MCF 10A (cell line): ENCODE results near the gene MIEF1. TPM values are rescaled to one million over a fixed set of nuclear protein-coding genes. Genes with fewer than 3 reads are reported as not detected.

ENCODE experiments used
- BruUV-seq: library from RNA; stranded (reverse); fragments of 400-500 nt; replicated peaks from 2 replicates; lab custom pipeline; 2021; lab: Mats Ljungman, UMichigan
- CTCF ChIA-PET: fragments of 300-600 bp; sonication (Branson Sonifier 250); formaldehyde crosslinking; extraction: SDS; loops from one replicate; lab custom pipeline; 2021; ENCODE audit warnings: antibody characterized with exemption, inconsistent platforms; lab: Yijun Ruan, JAX
- POLR2A ChIA-PET: fragments of 300-600, 350-650 bp; sonication (Branson Sonifier 250); formaldehyde crosslinking; extraction: SDS; loops from one replicate; lab custom pipeline; 2020; ENCODE audit warnings: antibody characterized with exemption, inconsistent platforms; lab: Yijun Ruan, JAX
- DNase-seq: peaks from one replicate; pipeline ENCODE4 v3.0.0-alpha.2; 2018; ENCODE audit not compliant: unreplicated experiment
- H3K27ac Mint-ChIP-seq: one replicate; pipeline ENCODE4 v1.8.0; 2022; ENCODE audit warnings: mild to moderate bottlenecking, low read depth, mixed read lengths; ENCODE audit not compliant: unreplicated experiment
- H3K27me3 Mint-ChIP-seq: one replicate; pipeline ENCODE4 v1.8.0; 2022; ENCODE audit warnings: mixed read lengths; ENCODE audit not compliant: insufficient read depth, unreplicated experiment
- H3K36me3 Mint-ChIP-seq: one replicate; pipeline ENCODE4 v1.8.0; 2022; ENCODE audit warnings: mild to moderate bottlenecking, moderate library complexity, mixed read lengths; ENCODE audit not compliant: insufficient read depth, unreplicated experiment
- H3K4me1 Mint-ChIP-seq: one replicate; pipeline ENCODE4 v1.8.0; 2022; ENCODE audit warnings: mixed read lengths; ENCODE audit not compliant: insufficient read depth, unreplicated experiment
- H3K4me3 Mint-ChIP-seq: one replicate; pipeline ENCODE4 v1.8.0; 2022; ENCODE audit warnings: mild to moderate bottlenecking, moderate library complexity, mixed read lengths; ENCODE audit not compliant: unreplicated experiment
- H3K9me3 Mint-ChIP-seq: one replicate; pipeline ENCODE4 v1.8.0; 2022; ENCODE audit warnings: mixed read lengths; ENCODE audit not compliant: unreplicated experiment
- CTCF ChIP-seq: fragments of 200-600 bp; IDR thresholded peaks from one replicate; pipeline ENCODE4 v1.8.0; 2022; ENCODE audit warnings: antibody characterized with exemption, mild to moderate bottlenecking; ENCODE audit not compliant: unreplicated experiment
- intact Hi-C: fragments of 100-400 bp; cut with micrococcal nuclease; formaldehyde crosslinking; loops from 2 replicates; pipeline ENCODE4 v1.14.1; 2022
- total RNA-seq: library from RNA; stranded (reverse); gene quantifications from 2 replicates; pipeline ENCODE4 v1.2.3, GENCODE V29; 2022

Gene MIEF1
- total RNA-seq, 1 experiment from 2014 or later = 40.2 TPM

DNA sequence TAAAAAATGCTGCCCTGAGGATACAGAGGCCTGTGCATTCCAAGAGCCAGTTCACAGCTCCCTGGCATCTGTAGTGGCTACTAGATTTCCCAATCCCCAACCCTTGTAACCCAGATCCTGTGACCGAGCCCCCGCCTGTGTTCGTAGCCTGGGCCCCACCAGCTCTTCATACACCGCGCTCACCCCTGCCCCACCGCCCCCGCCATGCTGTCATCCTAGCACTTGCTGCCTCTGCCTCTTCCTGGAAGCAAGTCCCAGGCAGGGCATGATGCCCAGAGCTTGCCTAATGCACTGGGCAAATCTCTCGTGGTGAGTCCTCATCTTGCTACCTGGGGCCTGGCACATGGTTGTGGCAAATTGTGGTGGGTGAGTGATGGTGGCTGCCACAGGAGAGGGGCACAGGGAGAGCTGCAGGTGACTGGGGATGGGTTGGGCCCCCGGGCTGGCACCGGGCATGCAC, 38.1 kb upstream of the MIEF1 start:
- no peaks in the 10 kb centered on the region for H3K9me3 Mint-ChIP-seq
- H3K27me3 Mint-ChIP-seq = peaks cover 2% of the 10 kb centered on the region
- ChIA-PET POLR2A (interaction anchor here (0.6 to 1.0 kb wide), 2 partner anchors 11 to 43 kb away, joined by 3 to 4 read pairs; no protein-coding TSS in a partner anchor), CTCF (interaction anchor here (0.6 to 0.7 kb wide), 2 partner anchors 501 to 1018 kb away, joined by 3 read pairs; no protein-coding TSS in a partner anchor)
- H3K36me3 Mint-ChIP-seq = no peaks in the 10 kb centered on the region
- no peak overlapping the region for H3K27ac Mint-ChIP-seq
- no peaks in the 10 kb centered on the region for H3K4me1 Mint-ChIP-seq
- no peak for TF ChIP-seq CTCF
- no peak overlapping the region for H3K4me3 Mint-ChIP-seq
- BruUV-seq = no TSS peak
- intact Hi-C loops = no loop called here
- DNase-seq = peak; percentile 84

DNA sequence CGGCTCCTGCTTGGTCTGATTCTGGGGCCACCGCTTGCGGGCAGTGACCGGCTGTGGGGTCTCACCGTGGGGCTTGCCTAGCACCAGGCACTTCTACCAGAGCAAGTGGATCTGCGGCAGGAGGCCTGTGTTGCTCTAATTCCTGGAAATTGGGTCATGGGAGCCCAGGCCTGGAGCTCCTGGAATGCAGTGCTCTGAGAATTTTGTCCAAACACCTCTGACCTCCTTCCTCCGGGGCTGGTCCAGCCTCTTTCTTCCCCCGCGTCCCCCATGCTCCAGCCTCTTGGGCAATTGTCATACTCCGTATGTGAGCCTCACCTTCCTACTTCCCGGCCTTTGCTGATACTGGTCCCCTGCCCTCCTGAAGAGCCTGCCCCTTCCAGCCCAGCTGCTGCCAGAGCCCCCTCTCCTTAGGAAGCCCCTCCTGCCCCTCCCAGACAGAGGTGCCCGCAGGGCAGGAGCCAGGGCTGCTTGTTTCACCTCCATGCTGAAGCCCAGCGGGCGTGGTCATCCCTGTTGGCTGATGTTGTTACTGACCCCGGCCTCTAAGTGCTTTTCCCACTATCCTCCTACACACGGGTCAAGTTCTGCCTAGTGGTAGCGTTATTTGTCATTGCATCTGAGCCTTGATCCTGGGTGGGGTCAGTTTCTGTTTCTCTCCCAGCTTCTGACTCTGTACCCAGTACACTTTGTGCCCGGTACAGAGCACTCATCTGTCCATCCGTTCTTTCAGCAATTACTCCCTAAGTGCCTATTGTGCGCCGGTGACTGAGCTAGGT, 35.7 kb upstream of the MIEF1 start:
- no peak for DNase-seq
- Mint-ChIP-seq H3K36me3 (no peaks in the 10 kb centered on the region), H3K27me3 (no peaks in the 10 kb centered on the region), H3K4me3 (no peak overlapping the region), H3K4me1 (no peaks in the 10 kb centered on the region), H3K9me3 (no peaks in the 10 kb centered on the region), H3K27ac (no peak overlapping the region)
- intact Hi-C loops = no loop called here
- TF ChIP-seq CTCF = no peak
- POLR2A ChIA-PET = interaction anchor here (0.6 kb wide), 1 partner anchor 139 kb away, joined by 3 read pairs; no protein-coding TSS in a partner anchor
- CTCF ChIA-PET = interaction anchor here (1.1 kb wide), 1 partner anchor 29 kb away, joined by 3 read pairs; no protein-coding TSS in a partner anchor
- BruUV-seq = no TSS peak

GRCh38 chr22:39467390-39467895, 34.6 kb upstream of the MIEF1 start:
- TF ChIP-seq CTCF = no peak
- Mint-ChIP-seq H3K4me3 (no peak overlapping the region), H3K27ac (no peak overlapping the region), H3K27me3 (no peaks in the 10 kb centered on the region), H3K36me3 (no peaks in the 10 kb centered on the region), H3K9me3 (no peaks in the 10 kb centered on the region), H3K4me1 (peaks cover 5% of the 10 kb centered on the region)
- ChIA-PET POLR2A (no interaction called here), CTCF (interaction anchor here (0.6 to 1.1 kb wide), 3 partner anchors 20 to 30 kb away, joined by 3 to 4 read pairs (median 3); no protein-coding TSS in a partner anchor)
- no peak for DNase-seq
- intact Hi-C loops = no loop called here
- BruUV-seq = no TSS peak
